Heart left ventricle (tissue), 16 donors: ENCODE data around the gene CPA1. TPM values are rescaled to one million over a fixed set of nuclear protein-coding genes. Genes with fewer than 3 reads are reported as not detected.

Experiments
- ATAC-seq, 4 donors: fragments of 200-7000 bp; cut with Tn5 transposase; one replicate each; pipeline ENCODE4 v1.9.1; 2020 to 2022; ENCODE audit warnings: moderate library complexity in 4 of 4, mild to moderate bottlenecking in 3 of 4, moderate number of reproducible peaks in 1 of 4
- DNase-seq, 5 donors: peaks; one replicate each; pipeline ENCODE4 v3.0.0-alpha.2; 2020
- H3K27ac ChIP-seq, 12 donors: fragments of 200-600 bp; sonication (generic) in 4 of 12; one replicate each; pipeline versions ENCODE4 v1.5.0 to v1.8.0; 2016 to 2022; ENCODE audit warnings: mild to moderate bottlenecking in 2 of 12
- H3K27me3 ChIP-seq, 9 donors: fragments of 200-600 bp; sonication (generic) in 2 of 9; one replicate each; pipeline versions ENCODE4 v1.5.1 to v1.8.0; 2016 to 2022; ENCODE audit warnings: mild to moderate bottlenecking in 3 of 9
- H3K36me3 ChIP-seq, 9 donors: fragments of 200-600 bp; sonication (generic) in 2 of 9; one replicate each; pipeline versions ENCODE4 v1.5.0 to v1.8.0; 2018 to 2022; ENCODE audit warnings: mild to moderate bottlenecking in 2 of 9
- H3K4me1 ChIP-seq, 12 donors: fragments of 200-600 bp; sonication (generic) in 4 of 12; one replicate each; pipeline versions ENCODE4 v1.5.0 to v1.8.0; 2016 to 2022; ENCODE audit warnings: mild to moderate bottlenecking in 3 of 12
- H3K4me3 ChIP-seq, 12 donors: fragments of 200-600 bp; sonication (generic) in 4 of 12; one replicate each; pipeline versions ENCODE4 v1.5.0 to v1.8.0; 2017 to 2022; ENCODE audit warnings: mild to moderate bottlenecking in 9 of 12, moderate library complexity in 4 of 12
- H3K9me3 ChIP-seq, 12 donors: fragments of 200-600 bp; sonication (generic) in 4 of 12; one replicate each; pipeline versions ENCODE4 v1.5.0 to v1.8.0; 2016 to 2022; ENCODE audit warnings: mild to moderate bottlenecking in 1 of 12
- CTCF ChIP-seq, 12 donors: fragments of 200-600 bp; sonication (generic) in 4 of 12; IDR thresholded peaks; one replicate each; pipeline versions ENCODE4 v1.5.0 to v1.8.0; 2018 to 2022; ENCODE audit warnings: antibody characterized with exemption in 12 of 12, mild to moderate bottlenecking in 5 of 12
- POLR2A ChIP-seq, 2 donors: fragments of 450-650 bp; IDR thresholded peaks; one replicate each; pipeline ENCODE4 v1.6.1; 2017; ENCODE audit warnings: antibody characterized with exemption in 2 of 2, mild to moderate bottlenecking in 2 of 2, moderate library complexity in 2 of 2
- WGBS, 4 donors: extraction: QIAGEN DNeasy Blood & Tissue Kit in 2 of 4; methylation state at CpG; one replicate each; pipeline versions ENCODE4 v1.1.5 to v1.1.7; 2013 to 2018; 5-methylcytosine and 5-hydroxymethylcytosine counted together
- intact Hi-C, 10 donors: fragments of 100-400 bp; cut with DNase I; formaldehyde crosslinking; loops; one replicate each; pipeline versions ENCODE4 v1.11.1 to v1.14.2; 2022
- polyA plus RNA-seq, 2 donors: library from polyadenylated mRNA; stranded (reverse); fragments of 200-250 nt; gene quantifications; one replicate each; pipeline ENCODE4 v1.2.3, GENCODE V29; 2013
- total RNA-seq, 9 donors: library from RNA; depleted of rRNA in 2 of 9; stranded (reverse); fragments of >200 nt in 2 of 9; fragmentation: NEBNext Ultra II Directional in 3 of 9; extraction: Animal tissue kit (Norgen Biotek cat#: 25700) in 3 of 9; gene quantifications; one replicate each; pipeline versions ENCODE4 v1.1.0 to v1.2.4, GENCODE V29; 2016 to 2023
- donor health status: ischemic (EF 13 %, LVEDD 7.1; RV severe dilation, severe dysfunction).
- donor health status: healthy with polysubstance abuse.
- donor health status: DM: no; HTN: yes; CAD: no.
- donor health status: DM: no; HTN: no; CAD: no.
- donor health status: ischemic (EF 25% LVEDD 6.9; RV normal size, moderate dysfunction).
- donor health status: ischemic (EF 25% LVEDD 5.7; RV mildly dilated, moderate dysfunction).
- donor health status: healthy.
- donor health status: DM: yes; HTN: yes; CAD: no.
- donor health status: ischemic (EF 35%, LVEDD 5.7; RV mildly dilated, moderate dysfunction).
- donor health status: nonischemic (EF 11% LVEDD 7.7; RV severe dilation, severe dysfunction).
- donor health status: DM: yes; HTN: yes; CAD: no.
- donor health status: PGD.
- donor health status: ischemic (EF 29% LVEDD 5.4; RV normal size, mild dysfunction).
- donor health status: nonischemic (EF 23%, LVEDD 6.1; RV moderate dilation, normal function).

The CPA1 gene
- total and polyA plus RNA-seq, 11 donors = 0.29 to 3.8 (median 3.0) TPM; not detected in 5

- WGBS, 4 donors = 96 to 98% (median 97%) methylated on average over 3 of the region's 3 CpGs
- ATAC-seq = no peak
- no peaks in the 10 kb centered on the region for H3K9me3 ChIP-seq
Measured at GRCh38 chr7:130423501-130424037, 43.3 kb downstream of the CPA1 start.

GRCh38 chr7:130425796-130426195, 45.5 kb downstream of the CPA1 start:
- intact Hi-C loops = no loop called here
- peaks cover 0 to 15% (median 3%) of the 10 kb centered on the region in 12 donors for H3K4me1 ChIP-seq
- no peaks in the 10 kb centered on the region for H3K9me3 ChIP-seq
- ATAC-seq (no peak), DNase-seq (no peak)
- H3K27ac ChIP-seq = no peak overlapping the region
- peaks cover 0 to 4% (median 0%) of the 10 kb centered on the region in 9 donors for H3K36me3 ChIP-seq
- no peak overlapping the region for H3K4me3 ChIP-seq
- 83 to 87% (median 84%) methylated on average over 4 of the region's 4 CpGs for WGBS, 4 donors
- TF ChIP-seq CTCF (IDR thresholded peaks at IDR 0.05) = no peak
- no peak for TF ChIP-seq POLR2A (IDR thresholded peaks at IDR 0.05)
- H3K27me3 ChIP-seq = no peaks in the 10 kb centered on the region

More at GRCh38 chr7:130423501-130424037, 43.3 kb downstream of the CPA1 start:
- Histone ChIP-seq H3K4me1 (no peaks in the 10 kb centered on the region), H3K36me3 (peaks cover 0 to 4% (median 0%) of the 10 kb centered on the region in 9 donors), H3K27me3 (no peaks in the 10 kb centered on the region), H3K4me3 (no peak overlapping the region), H3K27ac (no peak overlapping the region)
- intact Hi-C loops = no loop called here
- no peak for TF ChIP-seq POLR2A (IDR thresholded peaks at IDR 0.05)
- no peak for TF ChIP-seq CTCF (IDR thresholded peaks at IDR 0.05)
- DNase-seq = no peak

- TF ChIP-seq CTCF (IDR thresholded peaks at IDR 0.05) = no peak
- no peak for TF ChIP-seq POLR2A (IDR thresholded peaks at IDR 0.05)
- no peaks in the 10 kb centered on the region for H3K27me3 ChIP-seq
- H3K27ac ChIP-seq = no peak overlapping the region
- intact Hi-C loops = no loop called here
- no peaks in the 10 kb centered on the region for H3K9me3 ChIP-seq
- H3K4me1 ChIP-seq = peaks cover 0 to 23% (median 8%) of the 10 kb centered on the region in 12 donors
- H3K36me3 ChIP-seq = no peaks in the 10 kb centered on the region
- DNase-seq = no peak
- no peak for ATAC-seq
- H3K4me3 ChIP-seq = no peak overlapping the region
- WGBS, 4 donors = 66 to 74% (median 67%) methylated on average over 4 of the region's 4 CpGs
Measured at GRCh38 chr7:130426564-130426963, 46.3 kb downstream of the CPA1 start.

GRCh38 chr7:130429019-130429418, 48.7 kb downstream of the CPA1 start:
- no peak overlapping the region for H3K4me3 ChIP-seq
- DNase-seq = no peak
- peak overlapping the region in 2 of 12 donors; percentile 17 to 59 for H3K27ac ChIP-seq
- WGBS, 4 donors = 91 to 98% (median 94%) methylated on average over 4 of the region's 4 CpGs
- intact Hi-C loops = no loop called here
- H3K4me1 ChIP-seq = peaks cover 0 to 37% (median 13%) of the 10 kb centered on the region in 12 donors
- no peak for ATAC-seq
- H3K9me3 ChIP-seq = no peaks in the 10 kb centered on the region
- no peaks in the 10 kb centered on the region for H3K27me3 ChIP-seq
- no peak for TF ChIP-seq POLR2A (IDR thresholded peaks at IDR 0.05)
- TF ChIP-seq CTCF (IDR thresholded peaks at IDR 0.05) = no peak
- no peaks in the 10 kb centered on the region for H3K36me3 ChIP-seq
